Suprapubic skin (tissue), 3 donors: ENCODE measurements around the gene LDHD.

Experiments
- CTCF ChIP-seq, 2 donors: fragments of 200-600 bp in 1 of 2; fragments of 450-650 bp in 1 of 2; sonication (generic) in 1 of 2; IDR thresholded peaks; one replicate each; pipeline ENCODE4 v1.5.1; 2016 to 2019; ENCODE audit warnings: antibody characterized with exemption in 2 of 2, mild to moderate bottlenecking in 1 of 2, moderate library complexity in 1 of 2
- POLR2A ChIP-seq, 2 donors: fragments of 450-650 bp; IDR thresholded peaks; one replicate each; pipeline ENCODE4 v1.6.1; 2017; ENCODE audit warnings: antibody characterized with exemption in 2 of 2, mild to moderate bottlenecking in 2 of 2, moderate library complexity in 2 of 2

GRCh38 chr16:75109732-75110243, 6.8 kb downstream of the LDHD start:
- TF ChIP-seq CTCF (IDR thresholded peaks at IDR 0.05) = no peak
- no peak for TF ChIP-seq POLR2A (IDR thresholded peaks at IDR 0.05)
